Tibial artery (tissue), 4 donors: ENCODE results near the gene UNCX.

Experiments
- DNase-seq, 2 donors: peaks; one replicate each; pipeline ENCODE4 v3.0.0-alpha.2; 2019
- H3K27ac ChIP-seq, 2 donors: fragments of 200-600 bp; sonication (generic) in 1 of 2; 1 replicate in 1 of 2; 2 replicates in 1 of 2; pipeline ENCODE4 v1.5.1; 2018 to 2019; ENCODE audit warnings: mild to moderate bottlenecking in 1 of 2
- H3K27me3 ChIP-seq, 2 donors: fragments of 200-600 bp; sonication (generic) in 1 of 2; one replicate each; pipeline versions ENCODE4 v1.5.1 to v1.6.0; 2016 to 2019
- H3K36me3 ChIP-seq, 3 donors: fragments of 200-600 bp; sonication (generic) in 2 of 3; one replicate each; pipeline ENCODE4 v1.5.1; 2016 to 2019; ENCODE audit warnings: mild to moderate bottlenecking in 2 of 3
- H3K4me1 ChIP-seq, 4 donors: fragments of 200-600 bp; sonication (generic) in 2 of 4; 1 replicate in 3 of 4; 2 replicates in 1 of 4; pipeline ENCODE4 v1.5.1; 2016 to 2019
- H3K4me3 ChIP-seq, 2 donors: fragments of 200-600 bp; sonication (generic) in 1 of 2; 1 replicate in 1 of 2; 2 replicates in 1 of 2; pipeline ENCODE4 v1.5.1; 2018 to 2019; ENCODE audit warnings: mild to moderate bottlenecking in 2 of 2
- H3K9me3 ChIP-seq, 3 donors: fragments of 200-600 bp; sonication (generic) in 1 of 3; one replicate each; pipeline ENCODE4 v1.5.1; 2016 to 2019
- CTCF ChIP-seq, 2 experiments: fragments of 200-600 bp in 1 of 2; fragments of 450-650 bp in 1 of 2; IDR thresholded peaks; one replicate each; pipeline ENCODE4 v1.5.1; 2017 to 2019; ENCODE audit warnings: antibody characterized with exemption in 2 of 2, mild to moderate bottlenecking in 1 of 2, moderate library complexity in 1 of 2
- intact Hi-C: fragments of 100-400 bp; cut with DNase I; formaldehyde crosslinking; loops from one replicate; pipeline ENCODE4 v1.15.0; 2023; ENCODE audit warnings: low total_unique reads

Gene UNCX

DNA sequence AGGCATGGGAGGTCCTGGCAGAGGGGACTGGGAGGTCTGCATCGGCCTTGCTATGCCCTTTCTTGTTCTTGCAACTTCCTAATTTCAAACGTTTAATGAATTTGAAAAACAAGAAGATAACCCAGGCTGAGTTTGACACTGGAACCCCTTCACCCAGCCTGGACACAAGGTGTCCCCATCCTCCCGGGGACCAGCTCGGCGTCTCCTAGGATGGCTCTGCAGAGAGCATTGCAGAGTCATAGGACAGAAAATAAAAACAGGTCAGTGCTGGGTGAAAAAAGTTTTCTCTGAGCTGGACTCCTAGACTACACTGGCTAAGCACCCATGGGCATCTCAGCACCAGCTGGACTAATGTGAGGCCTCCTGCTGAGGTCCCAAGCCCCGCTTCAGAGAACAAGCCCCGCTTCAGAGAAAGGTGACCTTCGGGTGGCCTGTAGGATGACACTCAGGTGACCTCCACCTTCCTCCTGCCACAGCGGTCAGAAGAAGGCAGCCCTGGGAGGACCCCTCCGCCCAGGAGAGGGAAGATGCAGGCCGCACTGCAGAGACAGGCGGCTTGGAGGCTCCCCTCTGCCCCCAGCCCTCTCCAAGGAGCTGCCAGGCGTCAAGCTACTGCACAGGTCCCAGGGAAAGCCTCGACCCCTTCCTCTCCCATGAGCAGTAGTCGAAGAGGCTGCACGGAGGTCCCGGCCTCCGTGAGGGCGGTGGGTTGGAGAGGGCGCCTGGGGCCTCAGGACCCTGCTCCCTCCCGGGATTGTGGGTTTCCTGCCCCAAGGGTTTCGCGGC, 9.3 kb upstream of the UNCX start:
- H3K4me3 ChIP-seq, result no peak overlapping the region
- no peaks in the 10 kb centered on the region for H3K9me3 ChIP-seq
- peaks cover 11 to 93% of the 10 kb centered on the region in 2 donors for H3K27me3 ChIP-seq
- no peaks in the 10 kb centered on the region for H3K36me3 ChIP-seq
- H3K27ac ChIP-seq, result no peak overlapping the region
- H3K4me1 ChIP-seq, result peaks cover 0 to 11% (median 6%) of the 10 kb centered on the region in 4 donors
- intact Hi-C loops, result loop anchor here (5.0 to 10.0 kb wide), 2 partner anchors 211 to 254 kb away; no protein-coding TSS in a partner anchor
- TF ChIP-seq CTCF (IDR thresholded peaks at IDR 0.05), result no peak
- no peak for DNase-seq

- no peak for DNase-seq
- intact Hi-C loops, result loop anchor here (5.0 to 10.0 kb wide), 2 partner anchors 211 to 253 kb away; no protein-coding TSS in a partner anchor
- Histone ChIP-seq H3K27ac (no peak overlapping the region), H3K27me3 (peaks cover 12 to 93% of the 10 kb centered on the region in 2 donors), H3K9me3 (no peaks in the 10 kb centered on the region), H3K36me3 (no peaks in the 10 kb centered on the region), H3K4me1 (peaks cover 0 to 11% (median 6%) of the 10 kb centered on the region in 4 donors), H3K4me3 (no peak overlapping the region)
- TF ChIP-seq CTCF (IDR thresholded peaks at IDR 0.05), result no peak
Measured at GRCh38 chr7:1224086-1224716, 8.5 kb upstream of the UNCX start.

DNA sequence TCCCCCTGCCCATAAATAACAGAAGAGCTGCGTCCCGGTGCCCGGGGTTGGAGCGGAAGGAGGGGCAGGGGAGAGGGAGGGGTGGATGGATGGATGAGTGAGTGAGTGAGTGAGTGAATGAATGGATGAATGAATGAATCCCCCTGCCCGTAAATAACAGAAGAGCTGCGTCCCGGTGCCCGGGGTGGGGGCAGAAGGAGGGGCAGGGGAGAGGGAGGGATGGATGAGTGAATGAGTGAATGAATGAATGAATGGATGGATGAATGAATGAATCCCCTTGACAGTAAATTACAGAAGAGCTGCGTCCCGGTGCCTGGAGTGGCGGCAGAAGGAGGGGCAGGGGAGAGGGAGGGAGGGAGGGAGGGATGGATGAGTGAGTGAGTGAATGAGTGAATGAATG, 7.6 kb upstream of the UNCX start:
- no peak for DNase-seq
- H3K36me3 ChIP-seq, result no peaks in the 10 kb centered on the region
- no peaks in the 10 kb centered on the region for H3K9me3 ChIP-seq
- H3K27ac ChIP-seq, result no peak overlapping the region
- intact Hi-C loops, result loop anchor here (10.0 kb wide), 1 partner anchor 210 kb away; no protein-coding TSS in a partner anchor
- peaks cover 15 to 97% of the 10 kb centered on the region in 2 donors for H3K27me3 ChIP-seq
- H3K4me3 ChIP-seq, result no peak overlapping the region
- peaks cover 0 to 19% (median 9%) of the 10 kb centered on the region in 4 donors for H3K4me1 ChIP-seq
- no peak for TF ChIP-seq CTCF (IDR thresholded peaks at IDR 0.05)

- intact Hi-C loops, result loop anchor here (10.0 kb wide), 1 partner anchor 209 kb away; no protein-coding TSS in a partner anchor
- DNase-seq, result no peak
Measured at GRCh38 chr7:1225441-1226185, 7.1 kb upstream of the UNCX start.

More at GRCh38 chr7:1225441-1226185, 7.1 kb upstream of the UNCX start:
- H3K4me1 ChIP-seq, result peaks cover 0 to 24% (median 12%) of the 10 kb centered on the region in 4 donors
- H3K4me3 ChIP-seq, result no peak overlapping the region
- no peak overlapping the region for H3K27ac ChIP-seq
- no peaks in the 10 kb centered on the region for H3K36me3 ChIP-seq
- peaks cover 15 to 97% of the 10 kb centered on the region in 2 donors for H3K27me3 ChIP-seq
- peak; percentile 66 to 73 for TF ChIP-seq CTCF (IDR thresholded peaks at IDR 0.05)
- no peaks in the 10 kb centered on the region for H3K9me3 ChIP-seq
